Hepatocyte (in vitro differentiated cells): ENCODE data around the gene NEDD9.

ENCODE experiments used
- CTCF ChIP-seq: fragments of 200-600 bp; sonication (generic); IDR thresholded peaks from 2 replicates; pipeline ENCODE4 v1.5.1; 2016; ENCODE audit warnings: antibody characterized with exemption, mild to moderate bottlenecking; ENCODE audit not compliant: poor library complexity
- EZH2phosphoT487 ChIP-seq: fragments of 200-600 bp; sonication (generic); IDR thresholded peaks from one replicate; pipeline ENCODE4 v1.6.1; 2018; ENCODE audit warnings: antibody characterized with exemption, mild to moderate bottlenecking, low read depth, moderate library complexity; ENCODE audit not compliant: unreplicated experiment, severe bottlenecking

GRCh38 chr6:11262242-11262641 lies 29.8 kb upstream of the NEDD9 start:
- TF ChIP-seq EZH2phosphoT487 (no peak), CTCF (no peak)
